Measurements from ENCODE around the gene RGS19.
"Not testable (repeated sequence)": the region's sequence is repeated elsewhere in the genome, so short reads cannot be mapped to it uniquely, and the experiment has no call there.

DNA sequence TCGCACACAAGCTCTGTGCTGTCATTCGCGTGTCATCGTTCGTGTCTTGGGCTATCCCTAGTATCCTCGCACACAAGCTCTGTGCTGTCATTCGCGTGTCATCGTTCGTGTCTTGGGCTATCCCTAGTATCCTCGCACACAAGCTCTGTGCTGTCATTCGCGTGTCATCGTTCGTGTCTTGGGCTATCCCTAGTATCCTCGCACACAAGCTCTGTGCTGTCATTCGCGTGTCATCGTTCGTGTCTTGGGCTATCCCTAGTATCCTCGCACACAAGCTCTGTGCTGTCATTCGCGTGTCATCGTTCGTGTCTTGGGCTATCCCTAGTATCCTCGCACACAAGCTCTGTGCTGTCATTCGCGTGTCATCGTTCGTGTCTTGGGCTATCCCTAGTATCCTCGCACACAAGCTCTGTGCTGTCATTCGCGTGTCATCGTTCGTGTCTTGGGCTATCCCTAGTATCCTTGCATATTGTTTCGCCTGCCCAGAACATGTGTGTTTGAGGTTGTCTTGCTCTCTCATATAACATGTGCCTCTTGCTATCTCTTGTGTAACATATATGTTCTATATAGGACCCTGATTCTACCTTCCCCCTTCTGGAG is 8.0 kb upstream of the RGS19 start:
- TF ChIP-seq, protein P1, sequence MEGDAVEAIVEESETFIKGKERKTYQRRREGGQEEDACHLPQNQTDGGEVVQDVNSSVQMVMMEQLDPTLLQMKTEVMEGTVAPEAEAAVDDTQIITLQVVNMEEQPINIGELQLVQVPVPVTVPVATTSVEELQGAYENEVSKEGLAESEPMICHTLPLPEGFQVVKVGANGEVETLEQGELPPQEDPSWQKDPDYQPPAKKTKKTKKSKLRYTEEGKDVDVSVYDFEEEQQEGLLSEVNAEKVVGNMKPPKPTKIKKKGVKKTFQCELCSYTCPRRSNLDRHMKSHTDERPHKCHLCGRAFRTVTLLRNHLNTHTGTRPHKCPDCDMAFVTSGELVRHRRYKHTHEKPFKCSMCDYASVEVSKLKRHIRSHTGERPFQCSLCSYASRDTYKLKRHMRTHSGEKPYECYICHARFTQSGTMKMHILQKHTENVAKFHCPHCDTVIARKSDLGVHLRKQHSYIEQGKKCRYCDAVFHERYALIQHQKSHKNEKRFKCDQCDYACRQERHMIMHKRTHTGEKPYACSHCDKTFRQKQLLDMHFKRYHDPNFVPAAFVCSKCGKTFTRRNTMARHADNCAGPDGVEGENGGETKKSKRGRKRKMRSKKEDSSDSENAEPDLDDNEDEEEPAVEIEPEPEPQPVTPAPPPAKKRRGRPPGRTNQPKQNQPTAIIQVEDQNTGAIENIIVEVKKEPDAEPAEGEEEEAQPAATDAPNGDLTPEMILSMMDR (IDR thresholded peaks at IDR 0.05), result not testable (repeated sequence)
- not testable (repeated sequence) for TF ChIP-seq EP300 (IDR thresholded peaks at IDR 0.05; ENCODE audit: borderline replicate concordance in 1 of 2, low read depth in 1 of 2, low read length in 1 of 2); JUND (IDR thresholded peaks at IDR 0.05); YY1 (IDR thresholded peaks at IDR 0.05; ENCODE audit: low read depth); POLR2AphosphoS5 (IDR thresholded peaks at IDR 0.05; ENCODE audit: low read depth, low read length); TAF1 (IDR thresholded peaks at IDR 0.05; ENCODE audit: borderline replicate concordance, low read depth, low read length); RFX5 (IDR thresholded peaks at IDR 0.05; ENCODE audit: low read length)
- TF ChIP-seq, protein P2, sequence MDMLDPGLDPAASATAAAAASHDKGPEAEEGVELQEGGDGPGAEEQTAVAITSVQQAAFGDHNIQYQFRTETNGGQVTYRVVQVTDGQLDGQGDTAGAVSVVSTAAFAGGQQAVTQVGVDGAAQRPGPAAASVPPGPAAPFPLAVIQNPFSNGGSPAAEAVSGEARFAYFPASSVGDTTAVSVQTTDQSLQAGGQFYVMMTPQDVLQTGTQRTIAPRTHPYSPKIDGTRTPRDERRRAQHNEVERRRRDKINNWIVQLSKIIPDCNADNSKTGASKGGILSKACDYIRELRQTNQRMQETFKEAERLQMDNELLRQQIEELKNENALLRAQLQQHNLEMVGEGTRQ (IDR thresholded peaks at IDR 0.05; ENCODE audit: borderline replicate concordance, low read depth, low read length), result not testable (repeated sequence)
- TF ChIP-seq, protein P3, sequence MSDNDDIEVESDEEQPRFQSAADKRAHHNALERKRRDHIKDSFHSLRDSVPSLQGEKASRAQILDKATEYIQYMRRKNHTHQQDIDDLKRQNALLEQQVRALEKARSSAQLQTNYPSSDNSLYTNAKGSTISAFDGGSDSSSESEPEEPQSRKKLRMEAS (IDR thresholded peaks at IDR 0.05; ENCODE audit: low read depth), result not testable (repeated sequence)

Data from SK-N-SH (cell line).